ENCODE data around the gene SLC7A7. TPM values are rescaled to one million over a fixed set of nuclear protein-coding genes. Genes with fewer than 3 reads are reported as not detected.

SLC7A7 gene
- total and polyA plus RNA-seq, 2 of the 13 experiments (the other 11 are each of a cell fraction or from before 2014, with no cell fraction given): 0.13 to 0.63 TPM

- TF ChIP-seq, protein P1, sequence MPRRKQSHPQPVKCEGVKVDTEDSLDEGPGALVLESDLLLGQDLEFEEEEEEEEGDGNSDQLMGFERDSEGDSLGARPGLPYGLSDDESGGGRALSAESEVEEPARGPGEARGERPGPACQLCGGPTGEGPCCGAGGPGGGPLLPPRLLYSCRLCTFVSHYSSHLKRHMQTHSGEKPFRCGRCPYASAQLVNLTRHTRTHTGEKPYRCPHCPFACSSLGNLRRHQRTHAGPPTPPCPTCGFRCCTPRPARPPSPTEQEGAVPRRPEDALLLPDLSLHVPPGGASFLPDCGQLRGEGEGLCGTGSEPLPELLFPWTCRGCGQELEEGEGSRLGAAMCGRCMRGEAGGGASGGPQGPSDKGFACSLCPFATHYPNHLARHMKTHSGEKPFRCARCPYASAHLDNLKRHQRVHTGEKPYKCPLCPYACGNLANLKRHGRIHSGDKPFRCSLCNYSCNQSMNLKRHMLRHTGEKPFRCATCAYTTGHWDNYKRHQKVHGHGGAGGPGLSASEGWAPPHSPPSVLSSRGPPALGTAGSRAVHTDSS (CRISPR knock-in tag; conservative IDR thresholded peaks at IDR 0.05): peak; percentile 94; the same call in 1 of the 2 replicates
- TF ChIP-seq KDM4B (CRISPR knock-in tag; IDR thresholded peaks at IDR 0.05) (peak; percentile 77), ZNF598 (CRISPR knock-in tag; IDR thresholded peaks at IDR 0.05; ENCODE audit: borderline replicate concordance) (peak; percentile 99), SIX1 (CRISPR knock-in tag; IDR thresholded peaks at IDR 0.05; ENCODE audit: borderline replicate concordance) (peak; percentile 75; the same call in 1 of the 2 replicates), IRX3 (CRISPR knock-in tag; IDR thresholded peaks at IDR 0.05; ENCODE audit: borderline replicate concordance, low read depth) (peak; percentile 96; the same call in 1 of the 2 replicates), RARG (CRISPR knock-in tag; IDR thresholded peaks at IDR 0.05; ENCODE audit: low read depth) (peak; percentile 99), NFAT5 (CRISPR knock-in tag; IDR thresholded peaks at IDR 0.05) (peak; percentile 94), JARID2 (CRISPR knock-in tag; IDR thresholded peaks at IDR 0.05; ENCODE audit: insufficient replicate concordance) (peak; percentile 98), HOXA9 (CRISPR knock-in tag; IDR thresholded peaks at IDR 0.05; ENCODE audit: borderline replicate concordance) (peak; percentile 95; the same call in 1 of the 2 replicates), ZNF605 (CRISPR knock-in tag; IDR thresholded peaks at IDR 0.05) (peak; percentile 99), HOXA3 (CRISPR knock-in tag; IDR thresholded peaks at IDR 0.05) (peak; percentile 99), AHR (CRISPR knock-in tag; IDR thresholded peaks at IDR 0.05) (peak; percentile 96), CCAR2 (optimal IDR thresholded peaks at IDR 0.05; ENCODE audit: low read depth, low read length) (peak; percentile 18), ZNF790 (CRISPR knock-in tag; IDR thresholded peaks at IDR 0.05; ENCODE audit: borderline replicate concordance) (peak; percentile 89), RFX5 (IDR thresholded peaks at IDR 0.05; ENCODE audit: low read depth, low read length) (no peak), ZFY (CRISPR knock-in tag; IDR thresholded peaks at IDR 0.05) (peak; percentile 95), ZNF772 (CRISPR knock-in tag; IDR thresholded peaks at IDR 0.05) (peak; percentile 96; the same call in 1 of the 2 replicates), ZNF20 (CRISPR knock-in tag; IDR thresholded peaks at IDR 0.05) (no peak; the same call in 1 of the 2 replicates)
- TF ChIP-seq, protein P2, sequence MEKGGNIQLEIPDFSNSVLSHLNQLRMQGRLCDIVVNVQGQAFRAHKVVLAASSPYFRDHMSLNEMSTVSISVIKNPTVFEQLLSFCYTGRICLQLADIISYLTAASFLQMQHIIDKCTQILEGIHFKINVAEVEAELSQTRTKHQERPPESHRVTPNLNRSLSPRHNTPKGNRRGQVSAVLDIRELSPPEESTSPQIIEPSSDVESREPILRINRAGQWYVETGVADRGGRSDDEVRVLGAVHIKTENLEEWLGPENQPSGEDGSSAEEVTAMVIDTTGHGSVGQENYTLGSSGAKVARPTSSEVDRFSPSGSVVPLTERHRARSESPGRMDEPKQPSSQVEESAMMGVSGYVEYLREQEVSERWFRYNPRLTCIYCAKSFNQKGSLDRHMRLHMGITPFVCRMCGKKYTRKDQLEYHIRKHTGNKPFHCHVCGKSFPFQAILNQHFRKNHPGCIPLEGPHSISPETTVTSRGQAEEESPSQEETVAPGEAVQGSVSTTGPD (CRISPR knock-in tag; IDR thresholded peaks at IDR 0.05): peak; percentile 64; the same call in 1 of the 2 replicates
- TF ChIP-seq, protein P3, sequence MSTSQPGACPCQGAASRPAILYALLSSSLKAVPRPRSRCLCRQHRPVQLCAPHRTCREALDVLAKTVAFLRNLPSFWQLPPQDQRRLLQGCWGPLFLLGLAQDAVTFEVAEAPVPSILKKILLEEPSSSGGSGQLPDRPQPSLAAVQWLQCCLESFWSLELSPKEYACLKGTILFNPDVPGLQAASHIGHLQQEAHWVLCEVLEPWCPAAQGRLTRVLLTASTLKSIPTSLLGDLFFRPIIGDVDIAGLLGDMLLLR (CRISPR knock-in tag; IDR thresholded peaks at IDR 0.05): peak; percentile 96
Measured at GRCh38 chr14:22766457-22767322, 48.5 kb downstream of the SLC7A7 start, which contains the start of gene OXA1L (continued).

All from HepG2 (cell line).